B cell (primary cell): ENCODE results near the gene YJU2. TPM values are rescaled to one million over a fixed set of nuclear protein-coding genes. Genes with fewer than 3 reads are reported as not detected.

Experiments
- ATAC-seq: fragments of 200-7000 bp; cut with Tn5 transposase; one replicate; pipeline ENCODE4 v1.10.0; 2021; ENCODE audit warnings: low read depth, mild to moderate bottlenecking, moderate number of reproducible peaks, moderate library complexity
- CTCF ChIA-PET: fragments of 350-600 bp; sonication (Branson Sonifier 250); formaldehyde crosslinking; loops from one replicate; lab custom pipeline; 2021; ENCODE audit warnings: antibody characterized with exemption, inconsistent platforms; lab: Charles Lee
- POLR2A ChIA-PET: fragments of 350-600 bp; sonication (Branson Sonifier 250); formaldehyde crosslinking; loops from one replicate; lab custom pipeline; 2021; ENCODE audit warnings: antibody characterized with exemption; lab: Charles Lee
- DNase-seq: peaks from one replicate; pipeline ENCODE4 v3.0.0; 2013
- H2AFZ ChIP-seq: 2 replicates; pipeline ENCODE4 v1.6.1; 2012; ENCODE audit warnings: mild to moderate bottlenecking, low read depth, low read length; ENCODE audit not compliant: insufficient read depth, poor library complexity, severe bottlenecking
- H3K27ac ChIP-seq, 2 donors: 1 replicate in 1 of 2; 2 replicates in 1 of 2; pipeline ENCODE4 v1.5.1; 2012 to 2013; ENCODE audit warnings: low read length in 2 of 2, mild to moderate bottlenecking in 2 of 2, moderate library complexity in 1 of 2
- H3K27me3 ChIP-seq, 4 experiments: fragments of 200-600 bp in 1 of 4; sonication (generic) in 1 of 4; replicated peaks in 1 of 4; 1 replicate in 2 of 4; 2 replicates in 2 of 4; pipeline versions ENCODE4 v1.6.1 to v1.7.0; 2013 to 2016; ENCODE audit warnings: low read length in 3 of 4, mild to moderate bottlenecking in 2 of 4, mixed read lengths in 1 of 4, moderate library complexity in 1 of 4; ENCODE audit not compliant: insufficient read depth in 4 of 4, control insufficient read depth in 3 of 4; ENCODE audit errors: control extremely low read depth in 1 of 4
- H3K36me3 ChIP-seq, 2 experiments: replicated peaks in 1 of 2; 1 replicate in 1 of 2; 2 replicates in 1 of 2; pipeline versions ENCODE4 v1.6.1 to v1.7.1; 2013; ENCODE audit warnings: low read length in 1 of 2; ENCODE audit not compliant: insufficient read depth in 2 of 2, control insufficient read depth in 1 of 2; ENCODE audit errors: control extremely low read depth in 1 of 2, extremely low read depth in 1 of 2
- H3K4me1 ChIP-seq, 2 donors: fragments of 200-600 bp in 1 of 2; sonication (generic) in 1 of 2; 1 replicate in 1 of 2; 2 replicates in 1 of 2; pipeline versions ENCODE4 v1.5.1 to v1.6.1; 2013 to 2017; ENCODE audit warnings: low read length in 2 of 2; ENCODE audit not compliant: control insufficient read depth in 2 of 2, insufficient read depth in 2 of 2
- H3K4me2 ChIP-seq: replicated peaks from 2 replicates; pipeline ENCODE3; 2012; ENCODE audit warnings: mild to moderate bottlenecking, low read depth, low read length; ENCODE audit not compliant: poor library complexity, severe bottlenecking
- H3K4me3 ChIP-seq, 5 experiments: fragments of 200-600 bp in 1 of 5; sonication (generic) in 1 of 5; 1 replicate in 3 of 5; 2 replicates in 2 of 5; pipeline versions ENCODE4 v1.5.1 to v1.7.0; 2011 to 2016; ENCODE audit warnings: low read length in 4 of 5, mild to moderate bottlenecking in 4 of 5, low read depth in 2 of 5, control low read depth in 1 of 5, moderate library complexity in 1 of 5; ENCODE audit not compliant: insufficient read depth in 1 of 5; ENCODE audit errors: control extremely low read depth in 1 of 5, extremely low read depth in 1 of 5
- H3K79me2 ChIP-seq: fragments of 200-600 bp; sonication (generic); one replicate; pipeline ENCODE4 v1.6.0; 2016; ENCODE audit warnings: low read length; ENCODE audit not compliant: control insufficient read depth, insufficient read depth
- H3K9ac ChIP-seq: fragments of 200-600 bp; sonication (generic); 2 replicates; pipeline ENCODE4 v1.6.1; 2017; ENCODE audit warnings: mild to moderate bottlenecking, low read length, moderate library complexity
- H3K9me3 ChIP-seq, 3 donors: one replicate each; pipeline versions ENCODE4 v1.6.1 to v1.7.1; 2013; ENCODE audit warnings: low read length in 2 of 3; ENCODE audit not compliant: control insufficient read depth in 2 of 3, insufficient read depth in 1 of 3; ENCODE audit errors: control extremely low read depth in 1 of 3
- H4K20me1 ChIP-seq: 2 replicates; pipeline ENCODE4 v1.6.0; 2012; ENCODE audit warnings: mild to moderate bottlenecking, low read length; ENCODE audit not compliant: insufficient read depth, control insufficient read depth, poor library complexity, severe bottlenecking
- H3K27ac Mint-ChIP-seq: one replicate; pipeline ENCODE4 v1.8.0; 2021; ENCODE audit warnings: mixed read lengths
- H3K27me3 Mint-ChIP-seq: one replicate; pipeline ENCODE4 v1.8.0; 2021; ENCODE audit warnings: mixed read lengths
- H3K4me1 Mint-ChIP-seq: one replicate; pipeline ENCODE4 v1.8.0; 2021; ENCODE audit warnings: mixed read lengths
- H3K4me3 Mint-ChIP-seq: one replicate; pipeline ENCODE4 v1.8.0; 2021; ENCODE audit warnings: mixed read lengths
- H3K9me3 Mint-ChIP-seq: one replicate; pipeline ENCODE4 v1.8.0; 2022; ENCODE audit warnings: mixed read lengths; ENCODE audit not compliant: insufficient read depth
- CTCF ChIP-seq: fragments of 200-600 bp; IDR thresholded peaks from one replicate; pipeline ENCODE4 v1.8.0; 2022; ENCODE audit warnings: antibody characterized with exemption, mild to moderate bottlenecking
- EZH2 ChIP-seq: IDR thresholded peaks from 2 replicates; pipeline ENCODE4 v1.6.1; 2012; ENCODE audit warnings: borderline replicate concordance, low read depth, mild to moderate bottlenecking, moderate library complexity, low read length; ENCODE audit not compliant: insufficient read depth, poor library complexity, severe bottlenecking
- WGBS: methylation state at CpG from one replicate; pipeline ENCODE4 v1.1.5; 2013; ENCODE audit warnings: missing lambda C conversion rate; ENCODE audit not compliant: insufficient coverage; 5-methylcytosine and 5-hydroxymethylcytosine counted together
- intact Hi-C: fragments of 100-400 bp; cut with micrococcal nuclease; formaldehyde crosslinking; loops from one replicate; pipeline ENCODE4 v1.10.0; 2022
- polyA plus RNA-seq: library from polyadenylated mRNA; depleted of rRNA; stranded (reverse); fragments of >200 nt; gene quantifications from 2 replicates; pipeline ENCODE4 v1.2.3, GENCODE V29; 2012
- total RNA-seq, 2 donors: library from RNA; stranded (reverse); fragments of 120-200 nt in 1 of 2; gene quantifications; 1 replicate in 1 of 2; 2 replicates in 1 of 2; pipeline versions ENCODE4 v1.2.3 to v1.2.4, GENCODE V29; 2013 to 2022

Gene YJU2
- total and polyA plus RNA-seq, 2 donors (not counting 1 experiment from before 2014, with no cell fraction given): 40.3 to 45.7 TPM

GRCh38 chr19:4304538-4305256 lies 57.8 kb downstream of the YJU2 start, which contains the start of gene FSD1:
TSS of gene FSD1 (plus strand) at chr19:4304598. CDS start at chr19:4304747, 149 bp downstream.
- no peaks in the 10 kb centered on the region for H3K9me3 ChIP-seq
- Mint-ChIP-seq H3K4me3 (peak within 1 kb of the TSS; percentile 74), H3K9me3 (no peaks in the 10 kb centered on the region), H3K27ac (no peak within 1 kb of the TSS), H3K27me3 (peaks cover 9% of the 10 kb centered on the region), H3K4me1 (peaks cover 7% of the 10 kb centered on the region)
- TF ChIP-seq CTCF: no peak
- no peak for TF ChIP-seq EZH2
- peak within 1 kb of the TSS; percentile 74 for H3K4me2 ChIP-seq
- peak within 1 kb of the TSS in 3 of 5 experiments; percentile 5 to 38 (median 7) for H3K4me3 ChIP-seq
- intact Hi-C loops: no loop called here
- peak within 1 kb of the TSS; percentile 29 for H3K9ac ChIP-seq
- H2AFZ ChIP-seq: peak within 1 kb of the TSS; percentile 56
- peak; percentile 67 for DNase-seq
- ChIA-PET POLR2A (interaction anchor here (0.6 to 0.7 kb wide), 2 partner anchors 17 to 60 kb away, joined by 3 read pairs; no protein-coding TSS in a partner anchor), CTCF (no interaction called here)
- ATAC-seq: peak; percentile 67
- 7% methylated on average over 42 of the region's 63 CpGs for WGBS
- H3K27me3 ChIP-seq: peaks cover 0 to 6% (median 0%) of the 10 kb centered on the region in 4 experiments
- H3K27ac ChIP-seq: no peak within 1 kb of the TSS
- peaks cover 4% of the 10 kb centered on the region in 2 donors for H3K4me1 ChIP-seq
- H3K79me2 ChIP-seq: no peaks in the 10 kb centered on the region
- no peaks in the 10 kb centered on the region for H3K36me3 ChIP-seq
- no peaks in the 10 kb centered on the region for H4K20me1 ChIP-seq

- H3K27me3 ChIP-seq: peaks cover 0 to 6% (median 0%) of the 10 kb centered on the region in 4 experiments
- CTCF ChIA-PET: no interaction called here
- no peaks in the 10 kb centered on the region for H4K20me1 ChIP-seq
- no peak overlapping the region for H3K27ac Mint-ChIP-seq
- H3K9me3 ChIP-seq: peaks cover 0 to under 1% (median 0%) of the 10 kb centered on the region in 3 donors
- ATAC-seq (no peak), DNase-seq (no peak)
- no peak overlapping the region for H3K4me2 ChIP-seq
- no peak for TF ChIP-seq CTCF
- no peak for TF ChIP-seq EZH2
- POLR2A ChIA-PET: interaction anchor here (0.6 kb wide), 1 partner anchor 60 kb away, joined by 3 read pairs; no protein-coding TSS in a partner anchor
- peaks cover 9% of the 10 kb centered on the region for H3K27me3 Mint-ChIP-seq
- H3K27ac ChIP-seq: no peak overlapping the region
- H3K36me3 ChIP-seq: no peaks in the 10 kb centered on the region
- peaks cover 4% of the 10 kb centered on the region in 2 donors for H3K4me1 ChIP-seq
- no peaks in the 10 kb centered on the region for H3K79me2 ChIP-seq
- H3K4me1 Mint-ChIP-seq: peaks cover 7% of the 10 kb centered on the region
- WGBS: 92% methylated on average over 5 of the region's 7 CpGs
- peak overlapping the region; percentile 37 for H3K4me3 Mint-ChIP-seq
- no peak overlapping the region for H2AFZ ChIP-seq
- no peaks in the 10 kb centered on the region for H3K9me3 Mint-ChIP-seq
- H3K9ac ChIP-seq: no peak overlapping the region
- intact Hi-C loops: no loop called here
- H3K4me3 ChIP-seq: no peak overlapping the region
Measured at GRCh38 chr19:4305257-4305612, 58.4 kb downstream of the YJU2 start.
